ENCODE data around the gene GMPPA. TPM values are rescaled to one million over a fixed set of nuclear protein-coding genes. Genes with fewer than 3 reads are reported as not detected.

Gene GMPPA
- total RNA-seq, 4 donors from 2014 or later: 18.1 to 31.1 (median 26.4) TPM

DNA sequence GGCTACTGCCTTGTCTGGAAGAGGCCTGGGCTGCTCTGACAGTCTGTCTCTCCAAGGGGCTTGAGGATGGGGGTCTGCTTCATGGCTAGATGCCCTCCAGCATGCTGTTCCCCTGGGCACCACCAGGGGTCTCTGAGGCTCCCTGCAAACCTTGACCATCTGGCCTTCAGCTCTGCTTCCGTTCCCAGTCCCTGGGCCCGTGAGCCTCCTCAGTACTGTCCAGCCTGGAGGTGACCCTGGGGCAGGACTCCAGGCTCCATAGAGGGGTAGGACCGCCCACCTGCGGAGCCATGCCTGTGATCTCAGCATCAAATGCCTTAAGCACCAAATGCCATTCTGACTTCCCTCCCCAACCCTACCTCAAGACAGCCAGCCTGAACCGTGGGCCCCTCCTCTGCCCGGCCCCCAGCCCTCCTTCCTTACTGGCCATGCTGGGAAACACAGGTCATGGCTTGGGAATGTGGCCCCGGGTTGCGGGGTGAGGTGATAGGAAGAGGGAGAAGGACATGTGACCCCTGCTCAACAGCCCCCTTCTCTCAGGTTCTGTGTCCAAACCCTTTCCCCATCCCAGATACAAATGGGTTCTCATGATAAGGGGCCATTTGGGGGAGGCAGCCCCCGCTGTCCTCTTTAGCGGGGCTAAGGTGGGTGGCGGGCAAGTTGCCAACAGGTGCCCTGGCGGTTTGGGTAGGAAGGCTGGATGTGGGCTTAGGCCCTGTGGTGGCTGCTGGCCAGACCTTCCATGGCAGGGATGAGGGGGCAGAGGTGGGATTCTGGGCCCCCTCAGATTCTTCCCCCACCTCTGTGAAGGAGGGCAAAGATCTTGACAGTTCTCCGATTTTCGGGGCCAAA, 39.0 kb upstream of the GMPPA start:
- peaks cover 0 to 4% (median 0%) of the 10 kb centered on the region in 3 donors for H3K36me3 ChIP-seq
- peaks cover 0 to 40% (median 3%) of the 10 kb centered on the region in 3 donors for H3K4me1 ChIP-seq
- DNase-seq: no peak
- peaks cover 0 to 9% (median 0%) of the 10 kb centered on the region in 4 donors for H3K27me3 ChIP-seq
- no peaks in the 10 kb centered on the region for H3K9me3 ChIP-seq
- peak overlapping the region; percentile 54 to 88 (median 80) for H3K27ac ChIP-seq
- 61 to 94% methylated on average over 3 to 12 of the region's 14 CpGs for WGBS, 2 donors
- TF ChIP-seq, protein P1, sequence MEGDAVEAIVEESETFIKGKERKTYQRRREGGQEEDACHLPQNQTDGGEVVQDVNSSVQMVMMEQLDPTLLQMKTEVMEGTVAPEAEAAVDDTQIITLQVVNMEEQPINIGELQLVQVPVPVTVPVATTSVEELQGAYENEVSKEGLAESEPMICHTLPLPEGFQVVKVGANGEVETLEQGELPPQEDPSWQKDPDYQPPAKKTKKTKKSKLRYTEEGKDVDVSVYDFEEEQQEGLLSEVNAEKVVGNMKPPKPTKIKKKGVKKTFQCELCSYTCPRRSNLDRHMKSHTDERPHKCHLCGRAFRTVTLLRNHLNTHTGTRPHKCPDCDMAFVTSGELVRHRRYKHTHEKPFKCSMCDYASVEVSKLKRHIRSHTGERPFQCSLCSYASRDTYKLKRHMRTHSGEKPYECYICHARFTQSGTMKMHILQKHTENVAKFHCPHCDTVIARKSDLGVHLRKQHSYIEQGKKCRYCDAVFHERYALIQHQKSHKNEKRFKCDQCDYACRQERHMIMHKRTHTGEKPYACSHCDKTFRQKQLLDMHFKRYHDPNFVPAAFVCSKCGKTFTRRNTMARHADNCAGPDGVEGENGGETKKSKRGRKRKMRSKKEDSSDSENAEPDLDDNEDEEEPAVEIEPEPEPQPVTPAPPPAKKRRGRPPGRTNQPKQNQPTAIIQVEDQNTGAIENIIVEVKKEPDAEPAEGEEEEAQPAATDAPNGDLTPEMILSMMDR (IDR thresholded peaks at IDR 0.05): peak; percentile 56 to 83 (median 73)
- no peak for TF ChIP-seq POLR2A (IDR thresholded peaks at IDR 0.05)
- H3K4me3 ChIP-seq: peak overlapping the region in 1 of 4 donors; percentile 20
- intact Hi-C loops (cut with DNase I): no loop called here

DNA sequence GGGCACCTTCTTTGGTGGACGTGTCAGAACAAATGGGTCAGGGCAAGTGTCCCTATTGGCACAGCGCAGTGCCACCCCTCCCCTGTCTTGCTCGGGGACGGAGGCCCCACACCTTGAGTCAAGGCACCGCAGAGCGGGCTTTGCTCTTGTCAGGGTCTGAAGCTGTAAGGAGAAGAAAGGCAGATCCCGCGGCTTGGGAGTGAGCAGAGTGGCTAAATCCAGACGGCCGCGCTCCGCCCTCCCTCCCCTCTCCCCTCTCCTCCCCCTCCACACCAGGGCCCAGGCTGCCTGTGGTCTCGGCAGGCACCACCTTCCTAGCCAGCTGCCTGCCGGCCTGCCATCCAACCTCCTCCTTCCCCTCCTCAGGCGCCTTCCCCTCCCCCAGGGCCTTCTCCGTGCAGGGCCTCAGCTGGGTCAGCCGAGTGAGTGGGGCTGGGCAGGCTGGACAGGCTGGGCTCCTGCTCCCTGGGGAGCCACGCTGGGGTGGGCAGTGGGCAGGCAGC, 38.2 kb upstream of the GMPPA start:
- H3K27ac ChIP-seq: peak overlapping the region; percentile 54 to 88 (median 80)
- no peak for DNase-seq
- H3K36me3 ChIP-seq: peaks cover 0 to 12% (median 0%) of the 10 kb centered on the region in 3 donors
- intact Hi-C loops (cut with DNase I): no loop called here
- H3K27me3 ChIP-seq: peaks cover 0 to 9% (median 0%) of the 10 kb centered on the region in 4 donors
- H3K4me3 ChIP-seq: peak overlapping the region in 1 of 4 donors; percentile 20
- H3K9me3 ChIP-seq: no peaks in the 10 kb centered on the region
- H3K4me1 ChIP-seq: peaks cover 0 to 46% (median 3%) of the 10 kb centered on the region in 3 donors
- peak in 1 of 4 donors; percentile 33 for TF ChIP-seq POLR2A (IDR thresholded peaks at IDR 0.05)
- TF ChIP-seq, protein P1 (IDR thresholded peaks at IDR 0.05): no peak
- 59 to 69% methylated on average over 9 to 14 of the region's 18 CpGs for WGBS, 2 donors

DNA sequence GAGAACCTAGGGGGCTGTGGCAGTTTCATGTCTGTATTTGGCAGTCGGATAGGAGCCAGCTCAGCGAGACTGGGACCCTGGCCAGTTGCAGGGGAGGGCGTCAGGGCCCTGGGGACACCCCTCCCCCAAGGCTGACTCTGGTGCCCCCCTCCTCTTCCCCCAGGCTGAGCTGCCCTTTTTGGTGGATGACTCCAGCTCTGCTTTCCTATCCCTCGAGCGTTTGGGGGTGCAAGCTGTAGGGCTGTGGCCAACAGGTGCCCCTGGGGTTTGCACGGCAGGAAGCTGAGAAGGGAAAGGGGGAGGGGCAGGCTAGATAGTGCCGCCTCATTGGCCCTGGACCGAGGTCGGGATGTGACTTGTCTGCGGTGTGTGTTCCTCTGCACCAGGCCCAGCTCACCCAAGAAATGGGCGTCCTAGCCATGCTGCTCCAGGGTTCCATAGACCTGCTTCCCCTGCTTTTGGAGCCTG, 37.6 kb upstream of the GMPPA start:
- Histone ChIP-seq H3K36me3 (peaks cover 0 to 12% (median 0%) of the 10 kb centered on the region in 3 donors), H3K4me1 (peaks cover 0 to 46% (median 3%) of the 10 kb centered on the region in 3 donors), H3K27ac (peak overlapping the region in 3 of 4 donors; percentile 74 to 88 (median 87)), H3K4me3 (no peak overlapping the region), H3K9me3 (no peaks in the 10 kb centered on the region), H3K27me3 (peaks cover 0 to 9% (median 0%) of the 10 kb centered on the region in 4 donors)
- WGBS, 2 donors: 25% methylated on average over 2 of the region's 11 CpGs; no CpG with 5 or more reads in 1 of the 2 donors
- intact Hi-C loops (cut with DNase I): no loop called here
- no peak for TF ChIP-seq POLR2A (IDR thresholded peaks at IDR 0.05)
- TF ChIP-seq, protein P1 (IDR thresholded peaks at IDR 0.05): no peak
- DNase-seq: no peak

DNA sequence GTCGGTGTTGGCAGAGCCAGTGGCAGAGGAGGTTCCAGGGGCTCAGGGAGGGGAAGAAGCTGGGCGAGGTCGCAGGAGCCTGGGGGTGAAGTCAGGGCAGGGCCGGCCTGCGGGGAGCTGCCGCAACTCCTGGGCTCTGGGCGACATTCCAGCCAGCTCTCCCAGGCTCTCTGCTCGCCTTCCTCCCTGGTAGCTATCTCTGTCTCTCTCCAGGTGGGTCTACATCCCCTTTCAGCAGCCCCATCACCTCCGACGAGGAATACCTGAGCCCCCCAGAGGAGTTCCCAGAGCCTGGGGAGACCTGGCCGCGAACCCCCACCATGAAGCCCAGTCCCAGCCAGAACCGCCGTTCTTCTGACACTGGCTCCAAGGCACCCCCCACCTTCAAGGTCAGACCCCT, 37.0 kb upstream of the GMPPA start:
- 74 to 100% methylated on average over 6 to 11 of the region's 14 CpGs for WGBS, 2 donors
- peaks cover 0 to 46% (median 3%) of the 10 kb centered on the region in 3 donors for H3K4me1 ChIP-seq
- intact Hi-C loops (cut with DNase I): no loop called here
- H3K4me3 ChIP-seq: no peak overlapping the region
- TF ChIP-seq, protein P1 (IDR thresholded peaks at IDR 0.05): no peak
- TF ChIP-seq POLR2A (IDR thresholded peaks at IDR 0.05): no peak
- H3K36me3 ChIP-seq: peaks cover 0 to 12% (median 0%) of the 10 kb centered on the region in 3 donors
- no peak for DNase-seq
- peaks cover 0 to 9% (median 0%) of the 10 kb centered on the region in 4 donors for H3K27me3 ChIP-seq
- peak overlapping the region; percentile 34 to 88 (median 80) for H3K27ac ChIP-seq
- no peaks in the 10 kb centered on the region for H3K9me3 ChIP-seq

DNA sequence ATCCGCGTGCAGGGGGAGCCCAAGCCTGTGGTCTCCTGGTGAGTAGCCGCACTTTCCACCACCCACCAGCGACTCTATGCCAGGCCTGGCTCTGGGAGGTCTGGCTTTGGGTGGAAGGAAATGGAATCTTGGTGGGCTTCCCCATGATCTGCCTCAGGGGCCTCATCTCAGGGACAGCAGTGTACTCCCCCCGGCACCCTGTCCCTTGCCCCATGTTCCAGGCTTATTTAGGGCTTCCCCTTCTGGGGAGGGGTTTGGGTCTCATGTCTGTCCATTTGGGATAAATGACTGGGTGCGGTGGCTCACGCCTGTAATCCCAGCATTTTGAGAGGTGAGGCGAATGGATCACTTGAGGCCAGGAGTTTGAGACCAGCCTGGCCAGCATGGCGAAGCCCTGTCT, 36.3 kb upstream of the GMPPA start:
- Histone ChIP-seq H3K36me3 (peaks cover 0 to 12% (median 0%) of the 10 kb centered on the region in 3 donors), H3K4me1 (peaks cover 0 to 46% (median 3%) of the 10 kb centered on the region in 3 donors), H3K27ac (peak overlapping the region; percentile 34 to 88 (median 80)), H3K9me3 (no peaks in the 10 kb centered on the region), H3K27me3 (peaks cover 0 to 9% (median 0%) of the 10 kb centered on the region in 4 donors), H3K4me3 (no peak overlapping the region)
- intact Hi-C loops (cut with DNase I): no loop called here
- WGBS, 2 donors: 95 to 96% methylated on average over 4 to 6 of the region's 9 CpGs
- TF ChIP-seq, protein P1 (IDR thresholded peaks at IDR 0.05): no peak
- TF ChIP-seq POLR2A (IDR thresholded peaks at IDR 0.05): no peak
- no peak for DNase-seq
